Epithelial cell of prostate (primary cell): Measurements from ENCODE around the gene WLS.

Source experiments
- DNase-seq: peaks from one replicate; pipeline ENCODE4 v3.0.0-alpha.2; 2011; ENCODE audit warnings: low read depth, low spot score
- H3K27ac ChIP-seq: fragments of 450-650 bp; 2 replicates; pipeline ENCODE4 v1.5.1; 2017; ENCODE audit warnings: mild to moderate bottlenecking

The WLS gene

DNA sequence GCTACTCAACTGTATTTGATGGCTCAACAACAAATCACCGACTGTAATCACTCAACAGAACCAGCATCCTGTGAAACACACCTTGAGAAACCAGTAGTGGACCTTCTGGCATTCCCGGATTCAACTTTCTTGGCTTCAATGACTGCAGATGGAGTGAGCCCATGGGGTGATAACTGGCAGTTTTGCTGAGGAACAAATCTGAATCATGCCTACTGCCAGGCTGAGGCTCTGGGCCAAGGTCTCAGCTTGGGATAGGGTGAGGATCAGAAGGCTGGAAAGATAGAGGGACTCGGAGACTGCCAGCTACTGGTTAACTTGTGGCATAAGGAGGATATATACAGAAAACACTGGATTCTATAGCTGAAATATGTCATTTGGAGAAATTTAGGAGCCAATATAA lies 118.4 kb downstream of the WLS start:
- no peak for DNase-seq
- H3K27ac ChIP-seq, result no peak overlapping the region

DNA sequence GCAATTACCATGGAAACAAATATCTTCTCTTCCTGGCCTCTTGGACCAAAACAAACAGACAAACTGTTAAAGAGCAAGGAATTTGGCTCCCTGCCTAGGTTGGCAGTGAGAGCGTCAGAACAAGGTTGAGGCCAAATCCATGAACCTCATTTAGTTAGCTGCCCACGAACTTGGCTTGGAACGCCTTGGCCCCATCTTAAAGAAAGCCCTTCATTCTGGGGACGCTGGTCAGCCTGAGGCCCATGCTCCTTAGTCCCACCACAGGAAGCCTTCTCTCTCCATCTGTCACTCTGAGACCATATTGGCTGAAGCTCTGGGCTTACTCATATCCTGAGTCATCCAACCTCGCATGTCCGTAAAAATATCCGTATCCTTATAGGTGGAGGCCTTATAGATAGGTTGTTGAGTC lies 119.5 kb downstream of the WLS start:
- no peak overlapping the region for H3K27ac ChIP-seq
- DNase-seq, result peak; percentile 50

- no peak overlapping the region for H3K27ac ChIP-seq
- DNase-seq, result no peak
Measured at GRCh38 chr1:68111519-68112436, 120.5 kb downstream of the WLS start.

DNA sequence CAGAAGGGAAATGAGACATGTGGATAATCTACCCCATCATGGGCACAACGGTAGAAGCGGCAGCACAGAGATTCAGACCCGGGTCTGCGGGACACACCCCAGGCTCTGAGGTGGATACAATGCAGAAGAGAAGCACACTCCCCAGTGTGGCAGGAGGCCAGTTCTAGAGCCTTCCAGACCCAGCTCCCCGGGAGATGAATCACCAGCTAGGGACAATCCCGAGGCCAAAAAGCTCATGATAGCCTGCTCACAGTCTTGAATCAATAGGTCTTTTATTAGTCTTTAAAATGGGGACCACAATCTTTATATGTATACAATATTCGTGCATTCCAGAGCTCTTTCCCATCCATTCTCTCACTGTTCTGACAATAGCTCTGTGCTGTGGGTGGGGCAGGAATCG lies 124.6 kb downstream of the WLS start:
- DNase-seq, result no peak
- no peak overlapping the region for H3K27ac ChIP-seq

GRCh38 chr1:68103884-68104554 lies 128.3 kb downstream of the WLS start:
- no peak overlapping the region for H3K27ac ChIP-seq

GRCh38 chr1:68103011-68103545 lies 129.2 kb downstream of the WLS start:
- DNase-seq, result no peak
- H3K27ac ChIP-seq, result no peak overlapping the region

More at GRCh38 chr1:68103884-68104554, 128.3 kb downstream of the WLS start:
- no peak for DNase-seq

DNA sequence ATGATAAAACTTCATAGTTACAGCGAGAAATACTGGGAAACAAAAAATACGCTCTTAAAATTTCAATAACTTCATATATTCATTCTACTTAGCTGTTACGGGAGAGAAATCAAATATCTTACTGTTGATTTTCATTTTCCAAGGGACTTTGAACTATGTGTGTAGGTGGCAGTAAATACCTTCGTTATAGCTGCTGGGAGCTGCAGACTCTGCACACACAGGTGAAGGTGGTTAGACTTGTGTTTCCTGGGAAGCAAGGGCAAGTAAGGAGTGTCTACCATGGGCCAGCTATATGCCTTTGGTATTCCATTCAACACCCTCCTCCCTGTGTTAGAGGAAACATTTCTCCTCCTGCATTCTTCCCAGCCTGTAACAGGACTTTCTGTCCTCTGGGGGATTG lies 130.5 kb downstream of the WLS start:
- H3K27ac ChIP-seq, result no peak overlapping the region
- DNase-seq, result no peak

DNA sequence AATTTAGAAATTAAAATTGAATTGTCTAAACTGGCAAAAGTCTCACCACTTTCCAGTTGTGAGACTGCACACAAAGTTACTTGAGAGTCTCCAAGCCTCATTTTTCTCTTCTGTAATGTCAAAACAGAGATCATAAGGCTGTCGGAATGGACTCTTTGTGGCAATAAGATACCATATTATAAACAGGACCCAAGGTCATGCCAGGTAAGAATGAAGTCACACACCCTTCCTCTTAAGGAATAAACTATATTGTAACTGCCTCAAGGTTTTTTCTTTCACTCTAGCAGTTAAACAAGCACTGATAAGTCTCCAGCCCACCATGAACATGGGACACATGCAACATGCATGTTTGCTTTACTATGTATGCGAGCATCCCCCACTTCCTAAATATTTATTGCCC lies 131.8 kb downstream of the WLS start:
- no peak for DNase-seq

DNA sequence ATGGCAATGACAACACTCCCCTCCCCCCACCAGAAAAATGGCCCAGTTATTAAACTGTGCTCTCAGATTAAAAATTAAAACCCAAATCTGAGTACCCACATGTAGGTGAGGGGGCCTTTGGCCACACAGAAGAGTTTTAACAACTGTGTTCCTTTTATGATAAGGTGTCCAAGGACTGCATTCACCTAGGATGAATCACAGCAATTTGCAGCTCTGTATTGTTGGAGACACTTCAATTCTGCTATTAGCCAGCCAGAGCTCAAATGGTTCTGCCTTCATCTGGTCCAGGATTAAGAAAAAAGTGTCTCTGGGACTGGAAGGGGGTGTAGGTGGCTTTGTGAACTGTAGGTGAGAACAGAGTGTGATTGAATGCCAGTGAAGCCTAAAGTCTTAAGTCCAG lies 138.6 kb downstream of the WLS start:
- H3K27ac ChIP-seq, result no peak overlapping the region
- DNase-seq, result no peak

More for the DNA sequence above, 131.8 kb downstream of the WLS start:
- no peak overlapping the region for H3K27ac ChIP-seq

GRCh38 chr1:68087184-68087583 lies 145.1 kb downstream of the WLS start:
- no peak overlapping the region for H3K27ac ChIP-seq
- DNase-seq, result no peak

- DNase-seq, result no peak
- H3K27ac ChIP-seq, result no peak overlapping the region
Measured at GRCh38 chr1:68085752-68086151, 146.6 kb downstream of the WLS start.

GRCh38 chr1:68083686-68084085 lies 148.6 kb downstream of the WLS start:
- no peak overlapping the region for H3K27ac ChIP-seq
- DNase-seq, result no peak

DNA sequence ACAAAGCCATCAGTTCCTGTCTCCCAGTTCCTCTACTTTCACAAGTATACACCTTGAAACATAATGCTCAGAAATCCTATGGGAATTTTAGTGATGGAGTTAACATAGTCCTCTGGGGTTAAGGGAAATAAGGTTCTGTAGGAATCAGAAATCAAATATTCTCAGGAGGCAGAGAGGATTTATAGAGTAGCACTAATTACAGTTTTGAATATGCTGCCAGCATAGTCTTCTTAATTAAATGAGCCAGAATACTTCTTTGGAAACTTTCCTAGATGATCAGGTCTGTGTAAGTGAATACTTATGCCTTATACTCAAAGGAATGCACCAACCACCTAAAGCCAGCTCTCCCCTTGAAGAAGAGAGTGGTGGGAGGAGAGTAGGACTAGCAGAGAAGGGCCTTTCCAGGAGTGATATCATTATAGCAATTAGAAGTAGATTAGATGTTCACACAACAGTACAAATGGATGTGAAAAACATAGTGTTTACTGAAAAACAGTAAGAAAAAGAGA lies 150.5 kb downstream of the WLS start:
- no peak for DNase-seq
- no peak overlapping the region for H3K27ac ChIP-seq

- H3K27ac ChIP-seq, result no peak overlapping the region
- DNase-seq, result no peak
Measured at GRCh38 chr1:68078647-68079046, 153.7 kb downstream of the WLS start.
